Brain microvascular endothelial cell (primary cell): Measurements from ENCODE around the gene BTNL8.

Experiments
- DNase-seq: peaks from one replicate; pipeline ENCODE4 v3.0.0-alpha.2; 2020
- H3K27ac ChIP-seq: fragments of 250-450 bp; sonication (Bioruptor Pico); 2 replicates; pipeline ENCODE4 v1.5.1; 2020; ENCODE audit warnings: mild to moderate bottlenecking, moderate library complexity
- H3K27me3 ChIP-seq: fragments of 250-450 bp; sonication (Bioruptor Pico); replicated peaks from 2 replicates; pipeline ENCODE4 v1.5.1; 2020; ENCODE audit warnings: mild to moderate bottlenecking
- H3K36me3 ChIP-seq: fragments of 250-450 bp; sonication (Bioruptor Pico); replicated peaks from 2 replicates; pipeline ENCODE4 v1.5.1; 2020; ENCODE audit warnings: mild to moderate bottlenecking
- H3K4me3 ChIP-seq: 2 replicates; pipeline ENCODE4 v1.5.1; 2011; ENCODE audit warnings: low read depth, mild to moderate bottlenecking, control low read depth, low read length, moderate library complexity
- CTCF ChIP-seq: IDR thresholded peaks from 2 replicates; pipeline ENCODE4 v1.5.1; 2011; ENCODE audit warnings: low read depth, mild to moderate bottlenecking, moderate library complexity, low read length, control low read depth, inconsistent platforms; ENCODE audit errors: missing control alignments
- in situ Hi-C: cut with HindIII; loops from 2 replicates; pipeline ENCODE4 v1.10.0; 2017; ENCODE audit warnings: low sequenced_read_pairs, low pct_ligation_motif_present

Gene BTNL8

GRCh38 chr5:180853848-180854176, 45.1 kb upstream of the BTNL8 start:
- H3K27ac ChIP-seq = no peak overlapping the region
- peaks cover 37% of the 10 kb centered on the region for H3K36me3 ChIP-seq
- H3K4me3 ChIP-seq = no peak overlapping the region
- in situ Hi-C loops = no loop called here
- TF ChIP-seq CTCF = no peak
- no peak for DNase-seq
- no peaks in the 10 kb centered on the region for H3K27me3 ChIP-seq

DNA sequence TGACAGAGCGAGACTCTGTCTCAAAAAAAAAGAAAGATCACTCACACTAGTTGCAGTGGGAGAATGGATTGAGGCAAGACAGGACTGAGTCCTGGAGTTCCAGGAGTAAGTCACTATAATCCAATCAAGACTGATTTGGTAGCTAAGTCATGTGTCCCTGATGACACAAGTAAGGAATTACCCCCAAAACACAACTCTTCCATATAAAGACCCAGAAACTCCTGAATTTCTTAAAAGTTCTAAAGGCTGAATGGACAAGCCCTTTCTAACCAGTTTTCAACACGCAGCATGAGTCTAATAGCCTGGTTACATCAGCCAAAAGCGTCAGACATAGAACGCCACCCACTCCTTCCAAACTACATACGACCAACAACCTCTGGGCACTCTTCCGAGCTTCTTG, 40.4 kb upstream of the BTNL8 start:
- Histone ChIP-seq H3K36me3 (peaks cover 8% of the 10 kb centered on the region), H3K27me3 (no peaks in the 10 kb centered on the region), H3K27ac (no peak overlapping the region), H3K4me3 (no peak overlapping the region)
- in situ Hi-C loops = no loop called here
- TF ChIP-seq CTCF = no peak
- no peak for DNase-seq

DNA sequence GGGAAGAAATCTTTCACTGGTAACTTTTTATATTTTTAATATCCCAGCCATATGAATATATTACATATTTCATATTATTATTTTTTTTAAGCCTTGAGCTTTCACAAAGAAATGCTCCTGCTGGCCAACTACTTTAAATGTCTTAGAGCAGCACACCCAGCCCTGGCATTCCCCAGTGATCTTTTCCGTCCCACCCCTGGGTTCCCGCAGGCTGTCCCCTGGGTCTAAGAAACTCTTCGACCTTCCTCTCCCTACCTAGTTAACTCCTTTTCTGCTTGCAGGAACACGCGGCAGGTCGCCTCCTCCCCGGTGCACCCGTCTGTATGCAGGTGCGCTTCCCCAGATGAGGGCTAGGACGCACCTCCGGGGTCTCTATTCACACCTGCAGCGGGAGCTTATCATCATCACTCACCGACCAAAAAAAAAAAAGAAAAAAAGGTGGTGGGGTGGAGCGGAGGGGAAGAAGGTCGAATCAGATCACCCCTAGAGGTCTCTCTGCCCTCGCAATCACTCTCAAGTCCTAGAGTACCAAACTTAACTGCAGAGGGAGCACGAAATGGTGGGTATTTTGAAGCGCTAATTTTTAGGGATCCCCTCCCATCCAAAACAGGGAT, 38.6 kb upstream of the BTNL8 start:
- Histone ChIP-seq H3K4me3 (peak overlapping the region; percentile 95), H3K36me3 (peaks cover 6% of the 10 kb centered on the region), H3K27ac (peak overlapping the region; percentile 68), H3K27me3 (no peaks in the 10 kb centered on the region)
- peak; percentile 18 for TF ChIP-seq CTCF
- DNase-seq = no peak
- in situ Hi-C loops = no loop called here

DNA sequence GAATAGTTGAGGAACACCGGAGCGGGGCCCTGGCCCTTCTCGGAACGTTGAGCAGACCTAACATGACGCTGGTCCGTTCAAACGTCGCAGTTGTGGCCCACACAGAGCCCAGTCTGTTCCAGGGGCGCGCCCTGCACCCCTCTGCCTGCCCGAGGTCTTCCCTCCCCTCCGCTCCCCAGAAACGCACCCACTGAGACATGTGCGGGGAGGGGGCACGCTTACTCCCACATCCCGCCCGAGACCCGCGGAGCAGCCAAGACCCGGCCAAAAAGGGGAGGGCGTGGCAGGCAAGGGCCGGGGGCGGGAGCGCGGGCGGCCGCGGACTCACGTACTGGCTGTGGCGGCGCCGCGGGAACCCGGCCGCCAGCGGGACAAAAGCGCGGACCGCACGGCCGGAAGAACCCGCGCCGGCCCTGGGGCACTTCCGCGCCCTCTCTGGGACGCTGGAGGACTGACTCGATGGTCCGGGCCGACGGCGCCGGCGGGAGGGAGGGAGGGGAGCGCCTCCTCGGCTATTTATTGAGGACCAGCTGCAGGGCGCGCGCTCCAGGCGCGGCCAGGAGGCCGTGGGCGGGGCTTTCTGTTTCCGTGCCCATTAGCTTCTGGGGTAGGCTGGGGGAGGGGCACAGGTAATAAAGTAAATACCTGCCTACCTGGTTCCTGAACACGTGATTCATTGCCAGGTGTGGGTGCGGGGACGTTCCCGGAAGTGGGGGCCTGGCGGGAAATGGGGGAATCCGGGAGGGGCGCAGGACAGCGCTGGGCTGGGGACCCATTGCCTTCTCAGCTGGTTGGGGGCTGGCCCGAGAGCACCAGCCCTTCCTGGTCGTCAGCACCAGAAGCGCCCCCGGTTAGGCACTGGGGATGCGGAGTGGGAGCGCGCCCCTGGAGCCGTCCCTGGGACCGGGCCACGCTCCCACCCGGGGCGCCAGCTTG, 37.8 kb upstream of the BTNL8 start, which contains the start of gene ZFP62:
ZFP62 (minus strand) TSS at position 390 of the 936 bp plus-strand sequence; CDS start at position 333, 57 bp downstream.
- Histone ChIP-seq H3K27me3 (no peaks in the 10 kb centered on the region), H3K36me3 (peaks cover 2% of the 10 kb centered on the region), H3K27ac (peak within 1 kb of the TSS; percentile 68), H3K4me3 (peak within 1 kb of the TSS; percentile 95)
- peak; percentile 81 for DNase-seq
- in situ Hi-C loops = no loop called here
- TF ChIP-seq CTCF = no peak

GRCh38 chr5:180862645-180863044, 36.3 kb upstream of the BTNL8 start:
- Histone ChIP-seq H3K36me3 (peaks cover 2% of the 10 kb centered on the region), H3K27me3 (no peaks in the 10 kb centered on the region)
- in situ Hi-C loops = no loop called here

More at GRCh38 chr5:180862645-180863044, 36.3 kb upstream of the BTNL8 start:
- TF ChIP-seq CTCF = no peak
- DNase-seq = no peak
- Histone ChIP-seq H3K27ac (no peak overlapping the region), H3K4me3 (no peak overlapping the region)
